MCF 10A (cell line): ENCODE data around the gene FEZF1. TPM values are rescaled to one million over a fixed set of nuclear protein-coding genes. Genes with fewer than 3 reads are reported as not detected.

Source experiments
- BruUV-seq: library from RNA; stranded (reverse); fragments of 400-500 nt; replicated peaks from 2 replicates; lab custom pipeline; 2021; lab: Mats Ljungman, UMichigan
- CTCF ChIA-PET: fragments of 300-600 bp; sonication (Branson Sonifier 250); formaldehyde crosslinking; extraction: SDS; loops from one replicate; lab custom pipeline; 2021; ENCODE audit warnings: antibody characterized with exemption, inconsistent platforms; lab: Yijun Ruan, JAX
- POLR2A ChIA-PET: fragments of 300-600, 350-650 bp; sonication (Branson Sonifier 250); formaldehyde crosslinking; extraction: SDS; loops from one replicate; lab custom pipeline; 2020; ENCODE audit warnings: antibody characterized with exemption, inconsistent platforms; lab: Yijun Ruan, JAX
- DNase-seq: peaks from one replicate; pipeline ENCODE4 v3.0.0-alpha.2; 2018; ENCODE audit not compliant: unreplicated experiment
- H3K27ac Mint-ChIP-seq: one replicate; pipeline ENCODE4 v1.8.0; 2022; ENCODE audit warnings: mild to moderate bottlenecking, low read depth, mixed read lengths; ENCODE audit not compliant: unreplicated experiment
- H3K27me3 Mint-ChIP-seq: one replicate; pipeline ENCODE4 v1.8.0; 2022; ENCODE audit warnings: mixed read lengths; ENCODE audit not compliant: insufficient read depth, unreplicated experiment
- H3K36me3 Mint-ChIP-seq: one replicate; pipeline ENCODE4 v1.8.0; 2022; ENCODE audit warnings: mild to moderate bottlenecking, moderate library complexity, mixed read lengths; ENCODE audit not compliant: insufficient read depth, unreplicated experiment
- H3K4me1 Mint-ChIP-seq: one replicate; pipeline ENCODE4 v1.8.0; 2022; ENCODE audit warnings: mixed read lengths; ENCODE audit not compliant: insufficient read depth, unreplicated experiment
- H3K4me3 Mint-ChIP-seq: one replicate; pipeline ENCODE4 v1.8.0; 2022; ENCODE audit warnings: mild to moderate bottlenecking, moderate library complexity, mixed read lengths; ENCODE audit not compliant: unreplicated experiment
- H3K9me3 Mint-ChIP-seq: one replicate; pipeline ENCODE4 v1.8.0; 2022; ENCODE audit warnings: mixed read lengths; ENCODE audit not compliant: unreplicated experiment
- CTCF ChIP-seq: fragments of 200-600 bp; IDR thresholded peaks from one replicate; pipeline ENCODE4 v1.8.0; 2022; ENCODE audit warnings: antibody characterized with exemption, mild to moderate bottlenecking; ENCODE audit not compliant: unreplicated experiment
- intact Hi-C: fragments of 100-400 bp; cut with micrococcal nuclease; formaldehyde crosslinking; loops from 2 replicates; pipeline ENCODE4 v1.14.1; 2022
- total RNA-seq: library from RNA; stranded (reverse); gene quantifications from 2 replicates; pipeline ENCODE4 v1.2.3, GENCODE V29; 2022

The FEZF1 gene
- total RNA-seq, 1 experiment from 2014 or later = not detected

- POLR2A ChIA-PET = interaction anchor here (0.5 kb wide), 1 partner anchor 292 kb away, joined by 4 read pairs; no protein-coding TSS in a partner anchor
- no peaks in the 10 kb centered on the region for H3K4me1 Mint-ChIP-seq
- no peaks in the 10 kb centered on the region for H3K9me3 Mint-ChIP-seq
- TF ChIP-seq CTCF = no peak
- H3K27me3 Mint-ChIP-seq = no peaks in the 10 kb centered on the region
- DNase-seq = no peak
- no peak overlapping the region for H3K4me3 Mint-ChIP-seq
- intact Hi-C loops = no loop called here
- CTCF ChIA-PET = interaction anchor here (1.5 kb wide), 1 partner anchor 19 kb away, joined by 3 read pairs; no protein-coding TSS in a partner anchor
- no TSS peak for BruUV-seq
- H3K36me3 Mint-ChIP-seq = no peaks in the 10 kb centered on the region
- no peak overlapping the region for H3K27ac Mint-ChIP-seq
Observed at GRCh38 chr7:122337011-122337410, 32.5 kb upstream of the FEZF1 start.

GRCh38 chr7:122329145-122329802 lies 24.7 kb upstream of the FEZF1 start:
- BruUV-seq = no TSS peak
- Mint-ChIP-seq H3K36me3 (no peaks in the 10 kb centered on the region), H3K27me3 (no peaks in the 10 kb centered on the region), H3K4me1 (no peaks in the 10 kb centered on the region), H3K9me3 (no peaks in the 10 kb centered on the region), H3K4me3 (no peak overlapping the region), H3K27ac (no peak overlapping the region)
- POLR2A ChIA-PET = interaction anchor here (0.6 kb wide), 1 partner anchor 199 kb away, joined by 3 read pairs; no protein-coding TSS in a partner anchor
- DNase-seq = no peak
- intact Hi-C loops = no loop called here
- CTCF ChIA-PET = interaction anchor here (0.6 kb wide), 1 partner anchor 32 kb away, joined by 4 read pairs; no protein-coding TSS in a partner anchor
- no peak for TF ChIP-seq CTCF

GRCh38 chr7:122327969-122328368 lies 23.4 kb upstream of the FEZF1 start:
- Mint-ChIP-seq H3K4me1 (no peaks in the 10 kb centered on the region), H3K4me3 (no peak overlapping the region), H3K36me3 (no peaks in the 10 kb centered on the region), H3K27ac (no peak overlapping the region), H3K9me3 (no peaks in the 10 kb centered on the region), H3K27me3 (no peaks in the 10 kb centered on the region)
- ChIA-PET POLR2A (no interaction called here), CTCF (no interaction called here)
- TF ChIP-seq CTCF = no peak
- intact Hi-C loops = no loop called here
- BruUV-seq = no TSS peak
- DNase-seq = no peak

- Mint-ChIP-seq H3K4me3 (no peak overlapping the region), H3K27me3 (peaks cover 25% of the 10 kb centered on the region), H3K9me3 (no peaks in the 10 kb centered on the region), H3K27ac (no peak overlapping the region), H3K36me3 (no peaks in the 10 kb centered on the region), H3K4me1 (peaks cover 8% of the 10 kb centered on the region)
- ChIA-PET POLR2A (interaction anchor here (0.7 kb wide), 1 partner anchor 119 kb away, joined by 3 read pairs; no protein-coding TSS in a partner anchor), CTCF (no interaction called here)
- TF ChIP-seq CTCF = no peak
- intact Hi-C loops = no loop called here
- DNase-seq = no peak
- BruUV-seq = no TSS peak
Observed at GRCh38 chr7:122316467-122317388, 12.2 kb upstream of the FEZF1 start.
